ENCODE measurements around the gene RCN1. TPM values are rescaled to one million over a fixed set of nuclear protein-coding genes. Genes with fewer than 3 reads are reported as not detected.

The RCN1 gene
- total RNA-seq, 1 donor from 2014 or later: 107 TPM

- H3K27me3 ChIP-seq (ENCODE audit: control insufficient read depth in 3 of 3, insufficient read depth in 3 of 3, low read length in 3 of 3): peaks cover 0 to 5% (median 0%) of the 10 kb centered on the region in 3 donors
- H3K36me3 ChIP-seq (ENCODE audit: control insufficient read depth in 3 of 3, insufficient read depth in 3 of 3, low read length in 3 of 3): no peaks in the 10 kb centered on the region
- no peak overlapping the region for H3K9ac ChIP-seq (ENCODE audit: low read depth in 1 of 3, low read length in 3 of 3)
- no peak overlapping the region for H3K4me3 ChIP-seq (ENCODE audit: low read length in 3 of 3)
- H3K4me1 ChIP-seq (ENCODE audit: control insufficient read depth in 3 of 3, insufficient read depth in 3 of 3, low read length in 3 of 3): no peaks in the 10 kb centered on the region
- no peaks in the 10 kb centered on the region for H3K9me3 ChIP-seq (ENCODE audit: control insufficient read depth in 3 of 3, low read length in 3 of 3)
- H3K27ac ChIP-seq (ENCODE audit: low read depth, low read length): no peak overlapping the region
Measured at GRCh38 chr11:32148895-32149294, 58.0 kb downstream of the RCN1 start.

- Histone ChIP-seq H3K27ac (ENCODE audit: low read depth, low read length) (no peak overlapping the region), H3K9me3 (ENCODE audit: control insufficient read depth in 3 of 3, low read length in 3 of 3) (no peaks in the 10 kb centered on the region)
Measured at GRCh38 chr11:32149748-32150147, 58.9 kb downstream of the RCN1 start.

GRCh38 chr11:32151027-32151426, 60.2 kb downstream of the RCN1 start:
- H3K9ac ChIP-seq (ENCODE audit: low read depth in 1 of 3, low read length in 3 of 3): no peak overlapping the region
- no peaks in the 10 kb centered on the region for H3K36me3 ChIP-seq (ENCODE audit: control insufficient read depth in 3 of 3, insufficient read depth in 3 of 3, low read length in 3 of 3)
- no peaks in the 10 kb centered on the region for H3K9me3 ChIP-seq (ENCODE audit: control insufficient read depth in 3 of 3, low read length in 3 of 3)
- H3K27me3 ChIP-seq (ENCODE audit: control insufficient read depth in 3 of 3, insufficient read depth in 3 of 3, low read length in 3 of 3): peaks cover 0 to 5% (median 0%) of the 10 kb centered on the region in 3 donors
- H3K27ac ChIP-seq (ENCODE audit: low read depth, low read length): no peak overlapping the region
- H3K4me3 ChIP-seq (ENCODE audit: low read length in 3 of 3): no peak overlapping the region
- H3K4me1 ChIP-seq (ENCODE audit: control insufficient read depth in 3 of 3, insufficient read depth in 3 of 3, low read length in 3 of 3): no peaks in the 10 kb centered on the region

More at GRCh38 chr11:32149748-32150147, 58.9 kb downstream of the RCN1 start:
- Histone ChIP-seq H3K4me3 (ENCODE audit: low read length in 3 of 3) (no peak overlapping the region), H3K36me3 (ENCODE audit: control insufficient read depth in 3 of 3, insufficient read depth in 3 of 3, low read length in 3 of 3) (no peaks in the 10 kb centered on the region), H3K9ac (ENCODE audit: low read depth in 1 of 3, low read length in 3 of 3) (no peak overlapping the region), H3K27me3 (ENCODE audit: control insufficient read depth in 3 of 3, insufficient read depth in 3 of 3, low read length in 3 of 3) (peaks cover 0 to 5% (median 0%) of the 10 kb centered on the region in 3 donors), H3K4me1 (ENCODE audit: control insufficient read depth in 3 of 3, insufficient read depth in 3 of 3, low read length in 3 of 3) (no peaks in the 10 kb centered on the region)

- Histone ChIP-seq H3K9me3 (ENCODE audit: control insufficient read depth in 3 of 3, low read length in 3 of 3) (no peaks in the 10 kb centered on the region), H3K36me3 (ENCODE audit: control insufficient read depth in 3 of 3, insufficient read depth in 3 of 3, low read length in 3 of 3) (no peaks in the 10 kb centered on the region), H3K9ac (ENCODE audit: low read depth in 1 of 3, low read length in 3 of 3) (no peak overlapping the region), H3K4me3 (ENCODE audit: low read length in 3 of 3) (no peak overlapping the region), H3K27ac (ENCODE audit: low read depth, low read length) (no peak overlapping the region), H3K27me3 (ENCODE audit: control insufficient read depth in 3 of 3, insufficient read depth in 3 of 3, low read length in 3 of 3) (peaks cover 0 to 5% (median 0%) of the 10 kb centered on the region in 3 donors), H3K4me1 (ENCODE audit: control insufficient read depth in 3 of 3, insufficient read depth in 3 of 3, low read length in 3 of 3) (no peaks in the 10 kb centered on the region)
Measured at GRCh38 chr11:32152216-32152615, 61.3 kb downstream of the RCN1 start.

- Histone ChIP-seq H3K9me3 (ENCODE audit: control insufficient read depth in 3 of 3, low read length in 3 of 3) (no peaks in the 10 kb centered on the region), H3K4me3 (ENCODE audit: low read length in 3 of 3) (no peak overlapping the region), H3K36me3 (ENCODE audit: control insufficient read depth in 3 of 3, insufficient read depth in 3 of 3, low read length in 3 of 3) (no peaks in the 10 kb centered on the region), H3K27ac (ENCODE audit: low read depth, low read length) (no peak overlapping the region), H3K27me3 (ENCODE audit: control insufficient read depth in 3 of 3, insufficient read depth in 3 of 3, low read length in 3 of 3) (peaks cover 0 to 5% (median 0%) of the 10 kb centered on the region in 3 donors), H3K4me1 (ENCODE audit: control insufficient read depth in 3 of 3, insufficient read depth in 3 of 3, low read length in 3 of 3) (no peaks in the 10 kb centered on the region), H3K9ac (ENCODE audit: low read depth in 1 of 3, low read length in 3 of 3) (no peak overlapping the region)
Measured at GRCh38 chr11:32152821-32153220, 61.9 kb downstream of the RCN1 start.

GRCh38 chr11:32153747-32154146, 62.9 kb downstream of the RCN1 start:
- no peaks in the 10 kb centered on the region for H3K9me3 ChIP-seq (ENCODE audit: control insufficient read depth in 3 of 3, low read length in 3 of 3)
- H3K9ac ChIP-seq (ENCODE audit: low read depth in 1 of 3, low read length in 3 of 3): no peak overlapping the region
- H3K27me3 ChIP-seq (ENCODE audit: control insufficient read depth in 3 of 3, insufficient read depth in 3 of 3, low read length in 3 of 3): peaks cover 0 to 5% (median 0%) of the 10 kb centered on the region in 3 donors
- H3K4me3 ChIP-seq (ENCODE audit: low read length in 3 of 3): no peak overlapping the region
- no peaks in the 10 kb centered on the region for H3K4me1 ChIP-seq (ENCODE audit: control insufficient read depth in 3 of 3, insufficient read depth in 3 of 3, low read length in 3 of 3)
- no peaks in the 10 kb centered on the region for H3K36me3 ChIP-seq (ENCODE audit: control insufficient read depth in 3 of 3, insufficient read depth in 3 of 3, low read length in 3 of 3)
- H3K27ac ChIP-seq (ENCODE audit: low read depth, low read length): no peak overlapping the region

- Histone ChIP-seq H3K36me3 (ENCODE audit: control insufficient read depth in 3 of 3, insufficient read depth in 3 of 3, low read length in 3 of 3) (no peaks in the 10 kb centered on the region), H3K27me3 (ENCODE audit: control insufficient read depth in 3 of 3, insufficient read depth in 3 of 3, low read length in 3 of 3) (peaks cover 0 to 5% (median 0%) of the 10 kb centered on the region in 3 donors), H3K9ac (ENCODE audit: low read depth in 1 of 3, low read length in 3 of 3) (no peak overlapping the region), H3K9me3 (ENCODE audit: control insufficient read depth in 3 of 3, low read length in 3 of 3) (no peaks in the 10 kb centered on the region), H3K4me3 (ENCODE audit: low read length in 3 of 3) (no peak overlapping the region), H3K4me1 (ENCODE audit: control insufficient read depth in 3 of 3, insufficient read depth in 3 of 3, low read length in 3 of 3) (no peaks in the 10 kb centered on the region), H3K27ac (ENCODE audit: low read depth, low read length) (no peak overlapping the region)
Measured at GRCh38 chr11:32154275-32154674, 63.4 kb downstream of the RCN1 start.

Small RNA genes lying within 50 kb of the gene (small RNA-seq; reads per million reads assigned to genes)
- not detected for gene RF00012

All from skeletal muscle tissue (tissue), 5 donors.